Measurements from ENCODE around the gene NFATC1.

NFATC1 gene

DNA sequence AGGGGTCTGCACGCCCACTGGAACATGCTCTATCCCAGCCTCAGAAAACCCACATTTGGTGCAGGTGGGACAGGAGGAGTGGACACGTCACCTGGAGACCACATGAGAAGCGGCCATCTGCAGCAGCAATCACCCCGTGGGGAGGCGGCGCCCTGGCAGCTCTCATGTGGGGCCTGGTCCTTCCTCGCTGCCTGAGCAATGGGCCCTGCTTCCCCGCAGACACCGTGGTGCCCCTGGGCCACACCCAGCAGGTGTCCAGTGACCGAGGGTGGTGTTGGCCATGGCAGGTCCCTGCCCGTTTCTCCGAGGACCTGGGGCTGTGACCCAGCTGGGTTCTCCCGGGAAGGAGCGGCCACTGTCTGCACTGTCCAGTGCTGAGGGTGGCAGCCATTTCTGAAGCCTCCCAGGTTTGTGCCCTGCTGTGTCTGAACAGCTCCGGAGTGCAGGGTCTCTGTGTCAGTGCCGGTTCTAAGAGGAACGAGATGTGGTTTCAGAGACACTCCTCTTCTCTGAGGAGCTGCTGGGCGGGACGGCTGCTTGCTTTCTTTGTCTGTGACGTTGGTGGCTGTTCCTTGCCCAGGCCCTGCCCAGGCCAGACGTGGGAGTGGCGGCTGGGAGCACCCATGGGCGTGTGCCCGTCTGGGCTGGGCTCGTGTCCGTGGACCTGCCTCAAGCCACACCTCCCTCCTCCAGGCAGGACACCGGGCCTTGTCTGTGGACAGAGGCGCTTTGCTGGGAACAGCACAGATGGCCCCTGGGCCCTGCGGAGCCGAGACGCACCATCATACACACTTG lies 44.8 kb downstream of the NFATC1 start:
- no peak for DNase-seq (ENCODE audit: low read depth in 2 of 2)

GRCh38 chr18:79441420-79441819 lies 45.7 kb downstream of the NFATC1 start:
- DNase-seq (ENCODE audit: low read depth in 2 of 2), result no peak

DNA sequence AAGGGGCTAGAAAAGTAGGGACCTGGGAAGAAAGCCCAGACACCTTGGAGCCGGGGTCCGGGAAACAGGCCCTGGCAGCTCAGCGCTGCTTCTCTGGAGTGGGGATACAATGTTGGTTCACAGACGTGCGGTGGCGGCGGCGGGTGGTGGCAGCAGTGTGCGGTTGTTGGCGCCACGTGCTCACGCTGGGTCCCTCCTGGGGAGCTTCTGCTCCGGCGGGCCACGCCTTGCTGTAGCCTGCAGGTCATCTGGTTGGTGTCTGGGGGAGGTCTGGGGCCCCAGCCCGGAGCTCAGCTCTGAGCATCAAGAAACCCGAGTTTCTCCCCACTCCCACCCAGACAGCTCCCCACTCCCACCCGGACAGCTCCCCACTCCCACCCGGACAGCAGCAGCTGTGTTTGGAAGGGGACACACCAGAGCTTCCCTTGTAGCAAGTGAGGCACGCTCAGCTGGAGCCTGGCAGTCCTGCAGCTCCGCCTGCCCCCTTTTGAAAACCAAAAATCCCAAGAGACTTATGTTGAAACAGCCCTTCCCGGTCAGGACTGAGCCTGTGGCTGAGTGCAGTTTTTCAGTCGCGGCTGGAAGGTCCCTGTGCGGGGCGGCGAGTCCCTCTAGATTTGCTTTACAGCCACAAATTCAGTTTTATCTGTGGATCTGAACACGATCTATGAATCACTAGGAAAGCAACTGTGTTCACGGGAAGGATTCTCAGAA lies 46.9 kb downstream of the NFATC1 start:
- DNase-seq (ENCODE audit: low read depth in 2 of 2), result no peak

DNA sequence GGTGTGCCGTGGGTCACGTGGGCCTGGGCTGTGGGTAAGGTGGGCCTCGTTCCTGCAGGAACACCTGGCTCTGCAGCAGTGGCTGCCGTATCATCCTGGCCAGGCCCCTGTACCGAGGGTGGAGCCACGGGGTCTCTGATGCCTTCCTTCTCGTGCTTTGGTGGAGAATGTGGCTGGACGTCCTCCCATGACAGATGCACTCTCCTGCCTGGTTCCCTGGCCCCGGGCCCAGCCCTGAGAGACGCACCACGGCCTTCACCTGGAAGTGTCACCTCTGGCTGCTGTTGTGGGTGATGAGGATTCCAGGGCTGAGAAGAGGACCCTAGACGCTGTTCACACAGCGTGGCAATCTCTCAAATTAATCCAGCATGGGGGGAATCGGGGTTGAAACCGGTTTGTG lies 49.5 kb downstream of the NFATC1 start:
- DNase-seq (ENCODE audit: low read depth in 2 of 2), result no peak

DNA sequence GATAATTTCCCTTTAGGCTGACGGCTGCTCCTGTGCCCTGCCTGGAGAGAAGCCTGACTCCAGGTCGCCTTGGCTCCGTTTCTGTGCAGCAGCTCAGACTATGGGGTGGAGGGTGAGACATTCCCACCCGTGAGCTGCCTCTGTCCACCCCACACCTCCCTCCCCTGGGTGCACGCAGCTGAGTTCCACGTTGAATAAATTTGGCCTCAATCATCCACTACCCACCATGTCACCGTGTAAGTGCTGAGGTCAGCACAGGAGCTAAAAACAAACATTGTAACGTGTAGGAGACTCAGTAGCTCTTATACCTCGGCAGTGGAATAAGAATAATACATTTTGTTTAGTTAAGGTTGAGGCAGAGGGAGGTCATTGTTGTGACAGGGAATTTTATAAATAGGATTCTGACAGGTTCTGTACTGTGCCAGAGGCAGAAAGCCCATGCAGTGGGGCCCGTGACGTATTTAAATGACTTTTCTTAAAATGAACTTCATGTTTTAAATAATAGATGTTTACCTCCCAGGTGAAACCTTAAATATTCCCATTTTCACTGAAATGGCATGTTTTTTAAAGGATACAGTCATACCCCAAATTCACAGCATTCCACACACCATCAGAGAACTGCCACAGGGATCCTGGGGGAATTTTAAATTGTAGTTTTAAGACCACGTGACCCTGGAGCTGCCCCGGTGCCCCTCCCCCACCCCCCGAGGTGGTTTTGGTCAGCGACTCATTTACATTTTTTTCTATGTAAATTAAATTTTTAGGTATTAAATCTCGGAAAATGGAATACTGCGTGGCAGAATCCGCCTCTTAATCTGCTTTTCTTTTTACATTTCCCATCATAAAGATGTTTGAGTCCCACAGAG lies 50.2 kb downstream of the NFATC1 start:
- no peak for DNase-seq (ENCODE audit: low read depth in 2 of 2)

DNA sequence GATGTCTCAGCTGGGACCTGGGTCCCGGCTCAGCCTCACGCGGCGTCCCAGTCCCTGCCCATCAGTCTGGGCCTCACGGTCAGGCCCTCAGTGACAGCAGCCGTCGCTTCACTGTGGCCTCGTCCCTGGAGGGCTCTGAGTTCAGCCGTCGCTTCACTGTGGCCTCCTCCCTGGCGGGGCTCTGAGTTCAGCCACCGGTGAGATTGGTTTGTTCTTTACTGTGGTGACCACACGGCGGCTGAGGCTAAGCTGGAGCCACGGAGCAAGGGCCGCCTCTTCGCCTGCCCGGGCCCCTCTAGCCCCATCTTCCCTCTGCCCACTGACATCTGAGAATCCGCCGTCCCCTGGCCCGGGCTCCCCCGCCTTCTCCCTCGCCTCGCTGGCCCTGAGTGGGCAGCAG lies 51.2 kb downstream of the NFATC1 start:
- DNase-seq (ENCODE audit: low read depth in 2 of 2), result no peak

- no peak for DNase-seq (ENCODE audit: low read depth in 2 of 2)
These were observed 52.1 kb downstream of the NFATC1 start for GRCh38 chr18:79447703-79448367.

DNA sequence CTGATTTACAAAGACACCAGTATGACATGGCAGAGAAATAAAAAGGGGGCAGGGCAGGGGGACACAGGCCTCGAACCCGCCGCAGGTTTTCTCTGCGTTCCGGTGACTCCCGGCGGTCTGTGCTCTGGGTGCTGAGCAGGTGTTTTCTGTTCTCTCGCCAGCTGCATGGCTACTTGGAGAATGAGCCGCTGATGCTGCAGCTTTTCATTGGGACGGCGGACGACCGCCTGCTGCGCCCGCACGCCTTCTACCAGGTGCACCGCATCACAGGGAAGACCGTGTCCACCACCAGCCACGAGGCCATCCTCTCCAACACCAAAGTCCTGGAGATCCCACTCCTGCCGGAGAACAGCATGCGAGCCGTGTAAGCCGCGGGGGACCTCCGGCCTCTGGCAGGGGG lies 52.9 kb downstream of the NFATC1 start:
- DNase-seq (ENCODE audit: low read depth in 2 of 2), result no peak

DNA sequence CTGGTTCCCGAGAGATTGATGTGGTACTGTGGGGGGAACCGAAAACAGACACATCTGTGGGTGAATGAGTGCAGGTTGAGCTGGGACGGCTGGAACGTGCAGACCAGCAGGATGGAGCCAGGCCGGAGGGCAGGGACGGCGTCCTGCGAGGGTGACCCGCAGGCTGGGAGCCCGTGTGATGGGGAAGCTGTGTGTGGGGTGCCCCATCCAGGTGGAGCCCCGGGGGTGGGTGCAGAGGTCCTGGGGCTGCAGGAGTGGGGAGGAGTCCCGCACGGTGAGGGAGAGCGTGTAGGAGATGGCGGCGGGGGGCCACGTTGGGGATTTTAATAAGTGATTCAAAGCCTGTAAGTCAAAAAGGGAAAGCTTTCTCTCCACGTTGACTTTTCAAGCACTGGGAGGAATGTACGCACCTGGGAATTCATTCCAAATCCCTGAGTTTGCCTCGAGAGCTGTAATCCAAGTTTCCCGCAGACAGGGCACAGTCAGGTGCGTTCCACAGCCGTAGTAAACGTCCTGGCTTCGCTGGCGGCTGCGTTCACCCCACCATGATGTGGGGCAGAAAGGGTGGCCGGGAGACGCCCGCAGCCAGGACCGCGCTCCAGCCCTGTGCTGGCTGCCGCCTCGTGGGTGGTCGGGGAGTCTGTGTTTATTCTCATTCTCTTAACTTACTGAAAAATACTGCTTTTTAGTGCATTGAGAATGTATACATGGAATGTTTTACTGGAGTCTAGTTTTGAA lies 54.0 kb downstream of the NFATC1 start:
- DNase-seq (ENCODE audit: low read depth in 2 of 2), result no peak

DNA sequence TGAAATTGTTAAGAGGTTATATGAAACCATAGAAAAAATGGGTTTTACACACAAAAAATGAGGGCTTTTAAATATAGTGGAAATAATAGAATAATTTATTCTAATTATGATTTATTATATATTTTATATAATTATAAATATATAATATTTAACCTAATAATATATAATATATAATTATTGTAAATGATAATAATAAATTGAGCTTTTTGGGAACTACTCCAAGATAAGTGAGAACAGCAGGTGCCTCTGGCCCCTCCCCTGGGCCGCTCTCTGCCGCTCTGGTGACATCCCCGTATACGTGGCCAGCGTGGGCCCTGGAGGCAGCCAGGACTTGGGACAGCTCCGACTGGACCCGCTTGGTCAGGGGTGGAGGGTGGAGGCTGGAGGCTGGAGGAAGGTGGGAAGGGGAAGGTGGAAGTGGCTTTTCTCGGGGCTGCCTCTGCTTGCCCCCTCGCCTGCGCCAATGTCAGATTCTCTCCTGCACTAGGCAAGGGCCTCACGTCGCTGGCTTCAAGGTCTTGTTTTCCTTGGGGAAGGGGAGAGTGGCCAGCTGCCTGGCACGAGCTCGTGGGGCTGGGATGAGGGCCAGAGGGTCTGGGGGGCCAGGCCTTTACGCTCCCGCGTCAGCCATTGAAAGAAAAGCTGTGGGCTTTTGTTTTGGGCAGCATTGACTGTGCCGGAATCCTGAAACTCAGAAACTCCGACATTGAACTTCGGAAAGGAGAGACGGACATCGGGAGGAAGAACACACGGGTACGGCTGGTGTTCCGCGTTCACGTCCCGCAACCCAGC lies 54.8 kb downstream of the NFATC1 start:
- no peak for DNase-seq (ENCODE audit: low read depth in 2 of 2)

- DNase-seq (ENCODE audit: low read depth in 2 of 2), result no peak
These were observed 55.8 kb downstream of the NFATC1 start for GRCh38 chr18:79451237-79452125.

DNA sequence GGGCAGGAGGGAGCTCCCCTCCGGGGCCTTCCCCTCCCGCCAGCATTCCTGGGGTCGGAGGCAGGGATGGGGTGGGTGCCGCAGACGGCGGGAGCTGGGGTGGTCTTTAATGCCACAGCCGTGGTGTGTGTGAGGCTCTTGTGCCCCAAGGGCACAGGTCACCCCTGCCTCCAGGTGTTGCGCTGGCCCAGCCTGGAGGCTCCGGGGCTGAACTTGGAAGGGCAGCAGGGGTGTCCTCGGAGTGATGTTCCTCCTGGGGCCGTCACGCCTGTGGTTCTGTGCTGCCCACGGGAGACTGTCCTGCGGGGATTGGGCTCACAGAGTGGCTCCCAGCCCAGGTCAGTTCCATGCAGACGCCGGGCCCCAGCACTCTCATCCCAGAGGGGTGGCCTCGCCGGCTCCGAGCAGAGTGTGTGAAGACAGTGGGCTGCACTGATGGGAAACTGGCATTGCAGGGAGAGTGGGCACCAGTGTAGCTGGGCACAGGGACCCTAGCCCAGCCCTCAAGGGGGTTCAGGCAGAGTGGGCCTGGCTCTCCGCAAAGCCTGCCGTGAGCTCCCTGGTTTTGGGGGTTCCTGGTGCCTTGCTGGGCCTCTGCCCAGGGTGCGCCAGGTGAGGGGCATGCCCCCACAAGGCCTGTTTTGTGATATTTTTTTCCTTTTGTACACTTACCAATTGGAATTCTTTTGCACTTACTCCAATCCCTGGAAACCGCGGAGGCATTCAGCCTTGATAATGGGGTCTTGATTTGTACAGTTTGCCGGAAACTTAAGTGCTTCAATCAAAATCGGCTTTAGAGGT lies 56.7 kb downstream of the NFATC1 start:
- no peak for DNase-seq (ENCODE audit: low read depth in 2 of 2)

DNA sequence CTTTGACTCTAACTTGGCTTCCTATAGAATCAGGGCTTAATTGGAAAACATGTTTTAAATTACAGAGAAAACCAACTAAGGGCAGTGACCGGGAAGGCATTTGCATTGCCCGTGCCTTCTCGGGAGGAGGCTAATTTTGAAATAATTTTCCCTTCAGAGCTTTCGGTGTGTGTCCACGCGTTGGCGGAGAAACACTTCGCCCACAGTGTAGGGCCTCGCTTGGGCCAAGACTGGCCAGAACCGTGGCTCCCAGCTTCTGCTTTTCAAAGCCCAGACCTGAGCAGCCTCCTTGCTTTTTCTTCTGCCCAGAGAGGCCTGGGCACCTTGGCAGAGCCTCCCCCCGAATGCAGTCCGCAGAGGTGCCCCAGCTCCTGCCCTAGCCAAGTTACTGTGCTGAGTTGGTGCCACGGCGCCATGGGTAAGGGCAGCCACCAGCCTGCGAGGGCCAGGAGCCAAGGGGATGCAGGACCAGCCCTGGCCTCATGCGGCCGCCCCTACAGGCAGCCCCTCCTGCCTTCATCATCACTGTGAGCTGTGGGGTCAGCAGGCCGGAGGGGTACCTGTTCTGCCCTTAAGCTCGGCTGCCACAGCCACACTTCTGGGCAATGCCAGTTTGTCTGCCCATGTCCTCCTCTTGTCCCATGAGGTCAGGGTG lies 57.4 kb downstream of the NFATC1 start:
- no peak for DNase-seq (ENCODE audit: low read depth in 2 of 2)

DNA sequence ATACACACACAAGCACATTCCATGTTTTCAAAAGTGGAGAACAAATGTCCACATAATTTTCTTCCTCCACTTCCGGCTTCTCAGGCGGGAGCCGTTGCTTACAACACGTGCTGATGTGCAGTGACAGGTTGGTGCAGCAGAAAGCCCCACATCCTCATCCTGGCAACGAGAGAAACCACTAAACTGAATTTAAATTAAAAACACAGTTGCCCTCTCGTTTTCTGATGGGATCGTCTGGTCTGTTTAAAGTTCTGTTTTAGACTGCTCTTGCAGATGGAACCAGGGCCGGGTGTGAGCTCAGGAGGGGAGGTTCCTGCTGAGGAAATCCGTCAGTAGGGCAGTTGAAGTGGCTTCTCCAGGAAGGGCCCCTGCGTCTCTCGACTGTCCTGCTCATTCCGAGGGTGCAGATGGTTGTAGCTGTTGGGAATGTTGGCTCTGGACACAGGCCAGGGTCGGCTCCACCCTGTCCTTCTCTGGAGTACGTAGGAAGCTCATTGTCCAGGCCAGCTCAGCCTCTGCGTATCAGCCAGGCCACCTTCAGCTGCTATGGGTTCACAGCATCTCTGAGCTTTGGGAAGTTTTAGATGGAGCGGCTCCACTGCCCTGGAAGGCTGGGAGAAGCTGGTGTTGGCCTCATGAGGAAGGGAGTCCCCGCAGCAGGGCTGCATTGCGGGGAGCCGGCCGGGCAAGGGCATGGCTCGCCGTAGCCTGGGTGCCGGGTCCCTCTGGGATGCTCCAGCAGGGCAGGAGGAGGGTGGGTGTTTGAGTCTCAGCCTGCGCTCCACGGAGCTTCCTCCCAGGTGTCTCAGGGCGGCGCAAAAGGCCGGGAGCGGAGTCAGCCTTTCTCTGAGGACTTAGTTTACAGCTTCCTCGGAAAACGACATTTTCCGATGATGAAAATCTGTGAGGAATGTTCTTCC lies 58.3 kb downstream of the NFATC1 start:
- no peak for DNase-seq (ENCODE audit: low read depth in 2 of 2)

DNA sequence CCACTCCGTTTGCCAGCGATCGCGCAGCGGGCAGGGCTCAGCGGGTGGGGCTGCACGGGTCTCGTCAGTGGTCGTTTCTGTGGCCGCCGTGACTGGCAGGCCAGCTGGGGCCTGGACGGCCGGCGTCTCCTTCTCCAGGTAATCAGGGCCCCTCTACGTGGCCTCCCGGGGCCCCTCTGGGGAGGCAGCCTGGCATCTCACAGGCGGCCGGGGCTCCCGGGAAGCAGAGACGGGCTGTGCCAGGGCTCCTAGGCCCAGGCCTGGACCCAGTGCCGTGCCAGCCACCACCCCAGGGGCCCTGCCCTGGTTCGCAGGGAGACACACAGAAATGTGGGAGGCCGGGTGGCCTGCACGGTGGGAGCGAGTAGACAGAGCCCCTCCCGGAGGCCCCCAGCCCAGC lies 59.5 kb downstream of the NFATC1 start:
- DNase-seq (ENCODE audit: low read depth in 2 of 2), result no peak

DNA sequence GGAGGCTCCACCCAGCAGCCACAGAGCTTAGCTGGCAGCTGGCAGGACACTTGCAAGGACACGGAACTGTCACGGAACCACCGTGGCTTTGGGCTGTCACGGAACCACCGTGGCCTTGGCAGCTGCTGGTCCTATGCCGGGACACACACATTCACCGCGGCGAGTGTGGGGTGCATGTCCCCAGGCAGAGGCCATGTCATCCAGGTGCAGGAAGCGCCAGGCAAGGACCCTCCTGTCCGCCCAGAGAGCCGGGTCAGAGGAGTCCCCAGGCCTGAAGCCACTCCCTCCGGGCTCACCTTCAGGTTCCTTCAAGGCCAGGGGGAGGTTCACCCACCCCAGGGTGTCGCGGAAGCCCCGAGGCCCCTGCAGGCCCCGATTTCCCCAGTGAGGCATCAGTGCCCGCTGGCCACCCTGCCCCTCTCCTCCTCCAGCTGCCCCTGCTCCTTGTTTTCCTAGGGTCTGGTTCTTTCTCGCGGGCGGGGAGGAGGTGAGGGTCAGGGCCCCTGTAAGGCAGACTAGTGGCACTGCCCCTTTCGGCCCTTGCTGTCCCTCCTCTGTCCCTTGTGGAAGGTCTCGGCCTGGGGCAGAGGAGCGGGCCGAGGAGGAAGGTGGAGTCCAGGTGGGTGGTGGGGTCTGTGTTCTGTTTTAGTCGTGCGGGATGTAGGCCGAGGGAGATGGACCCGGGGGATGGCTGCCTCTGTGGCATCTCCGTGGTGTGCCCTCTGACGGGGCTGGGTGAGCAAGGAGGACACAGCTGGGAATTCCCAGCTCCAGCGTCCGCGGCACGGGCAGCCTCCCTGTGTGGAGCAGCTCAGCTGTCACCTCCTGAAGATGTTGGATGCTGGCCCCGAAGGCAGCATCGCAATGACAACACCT lies 60.6 kb downstream of the NFATC1 start:
- DNase-seq (ENCODE audit: low read depth in 2 of 2), result no peak
